Pancreas (tissue), 10 donors: ENCODE data around the gene OOSP2. TPM values are rescaled to one million over a fixed set of nuclear protein-coding genes. Genes with fewer than 3 reads are reported as not detected.
A peak's percentile ranks its signal among the peaks of the same experiment; 100 is the strongest.

Source experiments
- ATAC-seq, 4 donors: fragments of 200-7000 bp; cut with Tn5 transposase; one replicate each; pipeline versions ENCODE4 v1.8.0 to v1.9.1; 2020; ENCODE audit warnings: mild to moderate bottlenecking in 4 of 4, moderate library complexity in 4 of 4
- DNase-seq, 6 donors: peaks; one replicate each; pipeline ENCODE4 v3.0.0-alpha.2; 2020
- FAIRE-seq: peaks from 2 replicates; lab custom pipeline; 2012; peaks lifted over from hg19 to GRCh38; lab: Jason Lieb, UNC
- H3K27ac ChIP-seq, 4 donors: fragments of 200-600 bp; sonication (generic); 1 replicate in 3 of 4; 2 replicates in 1 of 4; pipeline versions ENCODE4 v1.5.0 to v1.8.0; 2020
- H3K27me3 ChIP-seq, 4 donors: fragments of 200-600 bp; one replicate each; pipeline ENCODE4 v1.8.0; 2021
- H3K36me3 ChIP-seq, 3 donors: fragments of 200-600 bp; sonication (generic) in 1 of 3; one replicate each; pipeline versions ENCODE4 v1.5.0 to v1.8.0; 2020 to 2021
- H3K4me1 ChIP-seq, 3 donors: fragments of 200-600 bp; one replicate each; pipeline ENCODE4 v1.8.0; 2021
- H3K4me3 ChIP-seq, 4 donors: fragments of 200-600 bp; sonication (generic) in 2 of 4; one replicate each; pipeline versions ENCODE4 v1.5.0 to v1.8.0; 2020 to 2021
- H3K9me3 ChIP-seq, 4 donors: fragments of 200-600 bp; one replicate each; pipeline ENCODE4 v1.8.0; 2021
- CTCF ChIP-seq, 4 donors: fragments of 200-600 bp; sonication (generic) in 3 of 4; IDR thresholded peaks; one replicate each; pipeline versions ENCODE4 v1.5.0 to v1.8.0; 2021; ENCODE audit warnings: antibody characterized with exemption in 4 of 4
- WGBS, 2 donors: extraction: QIAGEN DNeasy Blood & Tissue Kit; methylation state at CpG; one replicate each; pipeline ENCODE4 v1.1.7; 2013; 5-methylcytosine and 5-hydroxymethylcytosine counted together
- intact Hi-C, 3 donors: fragments of 100-400 bp; cut with DNase I; formaldehyde crosslinking; loops; one replicate each; pipeline versions ENCODE4 v1.11.1 to v1.14.2; 2022
- polyA plus RNA-seq, 2 donors: library from polyadenylated mRNA; stranded (reverse); fragments of 200-250 nt; gene quantifications; one replicate each; pipeline ENCODE4 v1.2.3, GENCODE V29; 2013
- total RNA-seq, 6 donors: library from RNA; stranded (reverse); fragmentation: NEBNext Ultra II Directional in 4 of 6; extraction: Animal tissue kit (Norgen Biotek cat#: 25700) in 4 of 6; gene quantifications; one replicate each; pipeline versions ENCODE4 v1.2.1 to v1.2.4, GENCODE V29; 2021 to 2023
- donor health status: healthy with polysubstance abuse.
- donor health status: DM: no; HTN: no; CAD: no; lungs with moderate emphysema.
- donor health status: DM: no; HTN: no; CAD: no.
- donor health status: control.
- donor health status: control.
- donor health status: Bipolar disorder and iron deficiency.
- donor health status: DM: yes; HTN: yes; CAD: no.
- donor health status: DM: no; HTN: no; CAD: no.
- donor health status: DM: no; HTN: no; CAD: no.
- donor health status: DM: yes; HTN: yes; CAD: no.

The OOSP2 gene
- total and polyA plus RNA-seq, 8 donors, result not detected

GRCh38 chr11:60085909-60086308, 45.7 kb downstream of the OOSP2 start:
- Histone ChIP-seq H3K27me3 (no peaks in the 10 kb centered on the region), H3K9me3 (no peaks in the 10 kb centered on the region), H3K4me1 (peaks cover 0 to 4% (median 0%) of the 10 kb centered on the region in 3 donors), H3K36me3 (no peaks in the 10 kb centered on the region), H3K27ac (no peak overlapping the region), H3K4me3 (no peak overlapping the region)
- intact Hi-C loops, result no loop called here
- ATAC-seq (no peak), DNase-seq (no peak), FAIRE-seq (no peak)
- no peak for TF ChIP-seq CTCF (IDR thresholded peaks at IDR 0.05)
- 86 to 94% methylated on average over 2 of the region's 2 CpGs for WGBS, 2 donors

GRCh38 chr11:60087239-60087638, 47.0 kb downstream of the OOSP2 start:
- FAIRE-seq (no peak), DNase-seq (no peak), ATAC-seq (peak in 2 of 4 donors; percentile 28 to 62)
- H3K9me3 ChIP-seq, result no peaks in the 10 kb centered on the region
- TF ChIP-seq CTCF (IDR thresholded peaks at IDR 0.05), result no peak
- 15 to 19% methylated on average over 1 of the region's 1 CpG for WGBS, 2 donors
- no peak overlapping the region for H3K4me3 ChIP-seq
- no peaks in the 10 kb centered on the region for H3K36me3 ChIP-seq
- H3K4me1 ChIP-seq, result peaks cover 0 to 4% (median 0%) of the 10 kb centered on the region in 3 donors
- no peak overlapping the region for H3K27ac ChIP-seq
- H3K27me3 ChIP-seq, result no peaks in the 10 kb centered on the region
- intact Hi-C loops, result no loop called here

- no peak for FAIRE-seq
- H3K4me3 ChIP-seq, result no peak within 1 kb of the TSS
- no peaks in the 10 kb centered on the region for H3K36me3 ChIP-seq
- no peaks in the 10 kb centered on the region for H3K27me3 ChIP-seq
- TF ChIP-seq CTCF (IDR thresholded peaks at IDR 0.05), result no peak
- 70 to 73% methylated on average over 1 of the region's 1 CpG for WGBS, 2 donors
- no peak within 1 kb of the TSS for H3K27ac ChIP-seq
- intact Hi-C loops, result no loop called here
- no peak for ATAC-seq
- peaks cover 0 to 4% (median 0%) of the 10 kb centered on the region in 3 donors for H3K4me1 ChIP-seq
- H3K9me3 ChIP-seq, result no peaks in the 10 kb centered on the region
- no peak for DNase-seq
Measured at GRCh38 chr11:60088364-60088763, 48.2 kb downstream of the OOSP2 start, which contains the start of gene MS4A2. TSS of gene MS4A2 (plus strand) at chr11:60088664. CDS start at chr11:60088766, 102 bp downstream.

- FAIRE-seq (no peak), DNase-seq (no peak), ATAC-seq (peak; percentile 34 to 83 (median 66))
- intact Hi-C loops, result no loop called here
- Histone ChIP-seq H3K36me3 (no peaks in the 10 kb centered on the region), H3K27me3 (no peaks in the 10 kb centered on the region), H3K4me1 (peaks cover 10 to 11% (median 10%) of the 10 kb centered on the region in 3 donors), H3K9me3 (no peaks in the 10 kb centered on the region), H3K4me3 (no peak overlapping the region), H3K27ac (no peak overlapping the region)
- 33 to 39% methylated on average over 4 of the region's 4 CpGs for WGBS, 2 donors
- no peak for TF ChIP-seq CTCF (IDR thresholded peaks at IDR 0.05)
Measured at GRCh38 chr11:60095477-60096120, 55.4 kb downstream of the OOSP2 start.

- Histone ChIP-seq H3K4me1 (peaks cover 10 to 11% (median 10%) of the 10 kb centered on the region in 3 donors), H3K4me3 (no peak overlapping the region), H3K27ac (no peak overlapping the region), H3K9me3 (no peaks in the 10 kb centered on the region), H3K27me3 (no peaks in the 10 kb centered on the region), H3K36me3 (no peaks in the 10 kb centered on the region)
- WGBS, 2 donors, result 67 to 68% methylated on average over 1 of the region's 1 CpG
- intact Hi-C loops, result no loop called here
- no peak for TF ChIP-seq CTCF (IDR thresholded peaks at IDR 0.05)
- no peak for FAIRE-seq
- DNase-seq, result no peak
- ATAC-seq, result no peak
Measured at GRCh38 chr11:60097189-60097588, 57.0 kb downstream of the OOSP2 start.
